Keratinocyte (primary cell): ENCODE results near the gene PDCL2. TPM values are rescaled to one million over a fixed set of nuclear protein-coding genes. Genes with fewer than 3 reads are reported as not detected.

Source experiments
- DNase-seq: peaks from one replicate; pipeline ENCODE4 v3.0.0-alpha.2; 2011; ENCODE audit warnings: low read depth, missing footprints, low spot score
- FAIRE-seq: peaks from 2 replicates; lab custom pipeline; 2011; peaks lifted over from hg19 to GRCh38; lab: Jason Lieb, UNC
- H2AFZ ChIP-seq: 2 replicates; pipeline ENCODE4 v1.6.0; 2012; ENCODE audit warnings: low read length, control low read depth, inconsistent platforms; ENCODE audit not compliant: control insufficient read depth
- H3K27ac ChIP-seq: 2 replicates; pipeline ENCODE4 v1.5.1; 2011; ENCODE audit warnings: low read length; ENCODE audit not compliant: control insufficient read depth, insufficient read depth
- H3K27me3 ChIP-seq: 3 replicates; pipeline ENCODE4 v1.6.0; 2011; ENCODE audit warnings: low read length; ENCODE audit not compliant: control insufficient read depth, insufficient read depth; ENCODE audit errors: extremely low read depth
- H3K36me3 ChIP-seq, 2 experiments: 2 replicates in 1 of 2; 3 replicates in 1 of 2; pipeline ENCODE4 v1.5.1; 2011; ENCODE audit warnings: low read length in 2 of 2, mild to moderate bottlenecking in 1 of 2; ENCODE audit not compliant: control insufficient read depth in 2 of 2, insufficient read depth in 2 of 2; ENCODE audit errors: extremely low read depth in 1 of 2
- H3K4me1 ChIP-seq: 3 replicates; pipeline ENCODE4 v1.5.1; 2011; ENCODE audit warnings: low read length; ENCODE audit not compliant: control insufficient read depth, insufficient read depth; ENCODE audit errors: extremely low read depth
- H3K4me2 ChIP-seq: 3 replicates; pipeline ENCODE4 v1.6.0; 2011; ENCODE audit warnings: low read depth, low read length; ENCODE audit not compliant: control insufficient read depth, insufficient read depth; ENCODE audit errors: extremely low read depth
- H3K4me3 ChIP-seq, 3 experiments: fragments of 200-600 bp in 1 of 3; sonication (generic) in 1 of 3; 2 replicates in 2 of 3; 3 replicates in 1 of 3; pipeline ENCODE4 v1.5.1; 2011 to 2016; ENCODE audit warnings: low read length in 3 of 3, mild to moderate bottlenecking in 3 of 3, control low read depth in 2 of 3, inconsistent platforms in 1 of 3, low read depth in 1 of 3, mixed read lengths in 1 of 3, mixed run types in 1 of 3, moderate library complexity in 1 of 3; ENCODE audit not compliant: control insufficient read depth in 2 of 3, insufficient read depth in 2 of 3; ENCODE audit errors: extremely low read depth in 1 of 3
- H3K79me2 ChIP-seq: 2 replicates; pipeline ENCODE4 v1.6.0; 2012; ENCODE audit warnings: low read length; ENCODE audit not compliant: control insufficient read depth, insufficient read depth
- H3K9ac ChIP-seq: 3 replicates; pipeline ENCODE4 v1.6.0; 2011; ENCODE audit warnings: low read length; ENCODE audit not compliant: control insufficient read depth, insufficient read depth; ENCODE audit errors: extremely low read depth
- H3K9me1 ChIP-seq: 3 replicates; pipeline ENCODE4 v1.6.0; 2011; ENCODE audit warnings: low read length; ENCODE audit not compliant: control insufficient read depth, insufficient read depth; ENCODE audit errors: extremely low read depth
- H3K9me3 ChIP-seq: 2 replicates; pipeline ENCODE4 v1.5.1; 2012; ENCODE audit warnings: low read depth, low read length; ENCODE audit not compliant: control insufficient read depth
- H4K20me1 ChIP-seq: 3 replicates; pipeline ENCODE4 v1.6.0; 2011; ENCODE audit warnings: low read length; ENCODE audit not compliant: control insufficient read depth, insufficient read depth; ENCODE audit errors: extremely low read depth
- CTCF ChIP-seq, 3 experiments: IDR thresholded peaks in 1 of 3; conservative IDR thresholded peaks in 1 of 3; optimal IDR thresholded peaks in 1 of 3; 2 replicates in 2 of 3; 3 replicates in 1 of 3; pipeline versions ENCODE3 to v1.5.1; 2011; ENCODE audit warnings: low read length in 3 of 3, mild to moderate bottlenecking in 3 of 3, moderate library complexity in 2 of 3, control low read depth in 1 of 3, inconsistent platforms in 1 of 3; ENCODE audit not compliant: insufficient read depth in 2 of 3; ENCODE audit errors: extremely low read depth in 1 of 3
- EZH2 ChIP-seq: IDR thresholded peaks from one replicate; pipeline ENCODE4 v1.6.1; 2012; ENCODE audit warnings: inconsistent platforms, mild to moderate bottlenecking, low read length, moderate library complexity
- dilution Hi-C: fragments of 300-500 bp; cut with MboI; formaldehyde crosslinking; loops from one replicate; pipeline ENCODE4 v1.7.0; 2020; ENCODE audit warnings: low sequenced_read_pairs; ENCODE audit not compliant: extremely low pct_ligation_motif_present
- polyA plus RNA-seq, 5 experiments: library from polyadenylated mRNA; depleted of rRNA in 3 of 5; stranded (reverse) in 3 of 5; stranded (forward) in 1 of 5; unstranded in 1 of 5; fragments of >200 nt; gene quantifications; 1 replicate in 1 of 5; 2 replicates in 3 of 5; 3 replicates in 1 of 5; pipeline versions ENCODE4 v1.2.1 to v1.2.3, GENCODE V29; 2011 to 2012; ENCODE audit warnings: missing spikeins in 2 of 5, low read depth in 1 of 5, low replicate concordance in 1 of 5

The PDCL2 gene
- polyA plus RNA-seq, 1 donor (not counting 4 experiments of a cell fraction or from before 2014, with no cell fraction given): not detected

DNA sequence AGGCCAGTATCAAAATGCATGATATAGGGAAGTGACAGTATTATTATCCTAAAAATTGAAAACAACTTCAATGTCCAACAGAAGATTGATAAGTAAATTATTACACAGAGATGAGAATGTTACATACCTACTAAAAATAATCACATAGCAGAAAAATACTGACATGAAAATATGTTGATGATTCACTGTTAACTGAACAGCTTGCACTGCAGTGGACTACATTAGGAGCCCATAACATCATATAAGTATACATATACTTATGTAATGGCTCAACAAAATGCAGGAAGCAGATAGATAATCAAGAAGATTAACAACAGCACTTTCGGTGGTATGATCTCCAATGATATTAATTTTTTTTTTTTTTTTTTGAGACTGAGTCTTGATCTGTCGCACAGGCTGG, 52.4 kb downstream of the PDCL2 start:
- dilution Hi-C loops: no loop called here
- H3K27ac ChIP-seq: no peak overlapping the region

GRCh38 chr4:55538531-55538930, 53.5 kb downstream of the PDCL2 start:
- Histone ChIP-seq H2AFZ (no peak overlapping the region), H3K4me3 (no peak overlapping the region), H3K4me2 (no peak overlapping the region), H3K79me2 (peaks cover 92% of the 10 kb centered on the region), H3K9me3 (no peaks in the 10 kb centered on the region), H3K9me1 (no peaks in the 10 kb centered on the region), H3K9ac (no peak overlapping the region), H3K36me3 (peaks cover 2 to 5% of the 10 kb centered on the region in 2 experiments), H3K27ac (no peak overlapping the region), H3K27me3 (no peaks in the 10 kb centered on the region), H3K4me1 (peaks cover 5% of the 10 kb centered on the region), H4K20me1 (no peaks in the 10 kb centered on the region)
- no peak for DNase-seq
- dilution Hi-C loops: no loop called here
- no peak for TF ChIP-seq EZH2
- TF ChIP-seq CTCF (optimal IDR thresholded peaks at IDR 0.05 in 1 of 3, IDR thresholded peaks at IDR 0.05 in 1 of 3, conservative IDR thresholded peaks at IDR 0.05 in 1 of 3; ENCODE audit: extremely low read depth in 1 of 3, insufficient read depth in 2 of 3, low read length in 3 of 3): no peak
- no peak for FAIRE-seq

More for the DNA sequence above, 52.4 kb downstream of the PDCL2 start:
- H3K4me1 ChIP-seq: peaks cover 15% of the 10 kb centered on the region
- no peaks in the 10 kb centered on the region for H3K9me1 ChIP-seq
- H3K4me2 ChIP-seq: no peak overlapping the region
- no peak for TF ChIP-seq EZH2
- no peak for TF ChIP-seq CTCF (optimal IDR thresholded peaks at IDR 0.05 in 1 of 3, IDR thresholded peaks at IDR 0.05 in 1 of 3, conservative IDR thresholded peaks at IDR 0.05 in 1 of 3; ENCODE audit: extremely low read depth in 1 of 3, insufficient read depth in 2 of 3, low read length in 3 of 3)
- DNase-seq (no peak), FAIRE-seq (no peak)
- H3K79me2 ChIP-seq: peaks cover 92% of the 10 kb centered on the region
- no peak overlapping the region for H2AFZ ChIP-seq
- H3K27me3 ChIP-seq: no peaks in the 10 kb centered on the region
- no peaks in the 10 kb centered on the region for H3K9me3 ChIP-seq
- no peaks in the 10 kb centered on the region for H4K20me1 ChIP-seq
- H3K9ac ChIP-seq: no peak overlapping the region
- peaks cover 2 to 5% of the 10 kb centered on the region in 2 experiments for H3K36me3 ChIP-seq
- H3K4me3 ChIP-seq: no peak overlapping the region
